ENCODE data around the gene TDRD15. TPM values are rescaled to one million over a fixed set of nuclear protein-coding genes. Genes with fewer than 3 reads are reported as not detected.

Gene TDRD15
- total RNA-seq, 1 donor from 2014 or later, result not detected

DNA sequence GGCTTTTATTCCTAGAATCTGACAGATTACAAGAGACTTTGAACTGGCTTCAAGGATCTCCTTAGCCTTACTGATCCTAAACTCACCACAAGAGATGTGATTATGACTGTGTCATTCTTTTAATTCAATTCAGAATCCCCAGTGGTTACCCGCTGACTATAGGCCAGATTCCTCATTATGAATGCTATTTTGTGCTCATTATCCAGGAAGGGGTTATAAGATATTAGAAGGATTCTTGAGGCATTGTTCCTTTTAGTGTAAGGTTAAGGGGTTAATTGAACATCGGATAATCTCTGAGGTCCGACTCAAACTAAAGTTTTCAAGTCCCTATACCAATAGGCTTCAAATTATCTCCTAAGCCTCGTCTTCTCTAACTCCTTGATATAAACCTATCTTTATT is 39.4 kb upstream of the TDRD15 start:
- no peaks in the 10 kb centered on the region for H3F3A ChIP-seq (ENCODE audit: low read depth)
- H3K4me1 ChIP-seq, result peaks cover 18% of the 10 kb centered on the region
- peaks cover 9% of the 10 kb centered on the region for H3K9me3 Mint-ChIP-seq
- peak; percentile 40 for DNase-seq (ENCODE audit: low spot score)
- no peak overlapping the region for H3K4me3 ChIP-seq
- no peak overlapping the region for H3K27ac Mint-ChIP-seq
- H3K27me3 ChIP-seq, result no peaks in the 10 kb centered on the region
- peaks cover 3% of the 10 kb centered on the region for H3K4me1 Mint-ChIP-seq
- H3K4me2 ChIP-seq, result peak overlapping the region; percentile 4
- no peaks in the 10 kb centered on the region for H3K79me2 ChIP-seq (ENCODE audit: low read depth)
- no peak overlapping the region for H3K27ac ChIP-seq
- H3K36me3 Mint-ChIP-seq, result no peaks in the 10 kb centered on the region
- no peak overlapping the region for H3K9ac ChIP-seq
- peaks cover 5% of the 10 kb centered on the region for H3K27me3 Mint-ChIP-seq (ENCODE audit: insufficient read depth, low read depth)
- H3K36me3 ChIP-seq, result no peaks in the 10 kb centered on the region
- TF ChIP-seq EZH2 (IDR thresholded peaks at IDR 0.05) (no peak), EZH2phosphoT487 (IDR thresholded peaks at IDR 0.05) (peak; percentile 39)
- no peak overlapping the region for H2AFZ ChIP-seq (replicated peaks)
- no peak overlapping the region for H3K4me3 Mint-ChIP-seq
- H4K20me1 ChIP-seq (ENCODE audit: low read depth), result no peaks in the 10 kb centered on the region
- no peaks in the 10 kb centered on the region for H3K9me3 ChIP-seq (ENCODE audit: low read depth)

DNA sequence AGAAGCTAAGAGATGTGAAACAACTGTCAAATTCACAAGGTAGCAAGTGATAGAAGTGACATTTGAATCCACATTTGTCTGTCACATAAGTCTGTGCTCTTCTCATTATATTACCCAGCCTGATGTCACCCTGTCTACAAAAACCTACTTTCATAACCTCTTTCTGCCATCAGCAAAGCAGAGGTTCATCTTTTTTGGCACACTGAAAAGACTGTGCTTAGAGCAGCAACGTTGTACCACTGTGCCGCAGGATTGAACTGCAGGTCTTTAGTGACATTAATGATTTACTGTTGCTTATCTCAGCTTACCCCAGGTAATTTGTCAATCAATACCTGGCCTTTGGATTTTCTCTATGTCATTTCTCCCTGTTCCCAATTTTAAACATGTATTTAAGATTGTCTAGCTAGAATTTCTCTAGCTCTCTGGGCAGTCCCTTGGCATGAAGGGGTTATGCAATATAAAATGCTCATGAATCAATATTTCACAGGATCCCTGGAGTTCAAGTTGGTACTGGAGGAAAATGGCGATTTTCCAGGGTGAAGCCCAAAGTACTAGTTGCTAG is 31.4 kb upstream of the TDRD15 start:
- no peak overlapping the region for H3K9ac ChIP-seq
- H3K27ac Mint-ChIP-seq, result no peak overlapping the region
- no peak overlapping the region for H3K4me3 ChIP-seq
- H4K20me1 ChIP-seq (ENCODE audit: low read depth), result no peaks in the 10 kb centered on the region
- no peaks in the 10 kb centered on the region for H3K9me3 ChIP-seq (ENCODE audit: low read depth)
- H2AFZ ChIP-seq (replicated peaks), result peak overlapping the region; percentile 9
- no peaks in the 10 kb centered on the region for H3K4me1 ChIP-seq
- no peak overlapping the region for H3K4me2 ChIP-seq
- H3K27me3 Mint-ChIP-seq (ENCODE audit: insufficient read depth, low read depth), result peaks cover 6% of the 10 kb centered on the region
- TF ChIP-seq EZH2phosphoT487 (IDR thresholded peaks at IDR 0.05) (no peak), EZH2 (IDR thresholded peaks at IDR 0.05) (no peak)
- TF ChIP-seq, protein P1, sequence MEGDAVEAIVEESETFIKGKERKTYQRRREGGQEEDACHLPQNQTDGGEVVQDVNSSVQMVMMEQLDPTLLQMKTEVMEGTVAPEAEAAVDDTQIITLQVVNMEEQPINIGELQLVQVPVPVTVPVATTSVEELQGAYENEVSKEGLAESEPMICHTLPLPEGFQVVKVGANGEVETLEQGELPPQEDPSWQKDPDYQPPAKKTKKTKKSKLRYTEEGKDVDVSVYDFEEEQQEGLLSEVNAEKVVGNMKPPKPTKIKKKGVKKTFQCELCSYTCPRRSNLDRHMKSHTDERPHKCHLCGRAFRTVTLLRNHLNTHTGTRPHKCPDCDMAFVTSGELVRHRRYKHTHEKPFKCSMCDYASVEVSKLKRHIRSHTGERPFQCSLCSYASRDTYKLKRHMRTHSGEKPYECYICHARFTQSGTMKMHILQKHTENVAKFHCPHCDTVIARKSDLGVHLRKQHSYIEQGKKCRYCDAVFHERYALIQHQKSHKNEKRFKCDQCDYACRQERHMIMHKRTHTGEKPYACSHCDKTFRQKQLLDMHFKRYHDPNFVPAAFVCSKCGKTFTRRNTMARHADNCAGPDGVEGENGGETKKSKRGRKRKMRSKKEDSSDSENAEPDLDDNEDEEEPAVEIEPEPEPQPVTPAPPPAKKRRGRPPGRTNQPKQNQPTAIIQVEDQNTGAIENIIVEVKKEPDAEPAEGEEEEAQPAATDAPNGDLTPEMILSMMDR (IDR thresholded peaks at IDR 0.05), result no peak
- H3K27me3 ChIP-seq, result no peaks in the 10 kb centered on the region
- no peak overlapping the region for H3K27ac ChIP-seq
- H3K4me1 Mint-ChIP-seq, result peaks cover 13% of the 10 kb centered on the region
- H3F3A ChIP-seq (ENCODE audit: low read depth), result no peaks in the 10 kb centered on the region
- H3K36me3 Mint-ChIP-seq, result no peaks in the 10 kb centered on the region
- H3K4me3 Mint-ChIP-seq, result no peak overlapping the region
- H3K9me3 Mint-ChIP-seq, result no peaks in the 10 kb centered on the region
- no peaks in the 10 kb centered on the region for H3K36me3 ChIP-seq
- no peak for DNase-seq (ENCODE audit: low spot score)
- no peaks in the 10 kb centered on the region for H3K79me2 ChIP-seq (ENCODE audit: low read depth)

- Mint-ChIP-seq H3K27me3 (ENCODE audit: insufficient read depth, low read depth) (peaks cover 2% of the 10 kb centered on the region), H3K9me3 (no peaks in the 10 kb centered on the region), H3K4me1 (peaks cover 20% of the 10 kb centered on the region), H3K36me3 (no peaks in the 10 kb centered on the region), H3K4me3 (no peak overlapping the region), H3K27ac (no peak overlapping the region)
- no peak overlapping the region for H3K9ac ChIP-seq
- H3K4me1 ChIP-seq, result no peaks in the 10 kb centered on the region
- no peaks in the 10 kb centered on the region for H3K9me3 ChIP-seq (ENCODE audit: low read depth)
- no peak overlapping the region for H3K27ac ChIP-seq
- no peak overlapping the region for H2AFZ ChIP-seq (replicated peaks)
- no peaks in the 10 kb centered on the region for H3K79me2 ChIP-seq (ENCODE audit: low read depth)
- H3F3A ChIP-seq (ENCODE audit: low read depth), result no peaks in the 10 kb centered on the region
- no peaks in the 10 kb centered on the region for H4K20me1 ChIP-seq (ENCODE audit: low read depth)
- no peak overlapping the region for H3K4me2 ChIP-seq
- H3K4me3 ChIP-seq, result no peak overlapping the region
- no peaks in the 10 kb centered on the region for H3K27me3 ChIP-seq
- TF ChIP-seq, protein P1 (IDR thresholded peaks at IDR 0.05), result no peak
- TF ChIP-seq EZH2phosphoT487 (IDR thresholded peaks at IDR 0.05) (no peak), EZH2 (IDR thresholded peaks at IDR 0.05) (no peak)
- H3K36me3 ChIP-seq, result no peaks in the 10 kb centered on the region
- DNase-seq (ENCODE audit: low spot score), result no peak
These were observed 28.6 kb upstream of the TDRD15 start for GRCh38 chr2:21095178-21095577.

DNA sequence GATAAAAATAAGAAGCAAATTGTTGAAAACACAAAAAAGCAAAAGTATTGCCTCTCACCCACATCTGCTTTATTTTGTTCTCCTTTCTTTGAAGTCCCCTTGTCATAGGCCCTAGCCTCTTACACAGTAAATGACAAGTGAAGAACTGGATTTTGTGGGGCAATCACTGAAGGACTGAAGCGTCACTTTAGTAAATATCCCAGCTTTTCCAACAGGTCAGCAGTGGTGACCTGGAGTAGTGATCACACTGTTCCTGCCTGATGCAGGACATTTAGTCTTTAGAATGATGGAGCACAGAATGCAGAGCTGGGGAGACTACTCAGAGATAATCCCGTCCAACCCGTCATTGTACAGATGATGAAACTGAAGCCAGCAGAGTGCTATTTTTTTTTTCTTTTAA is 28.1 kb upstream of the TDRD15 start:
- Histone ChIP-seq H3K4me3 (no peak overlapping the region), H3K27ac (no peak overlapping the region), H3F3A (ENCODE audit: low read depth) (no peaks in the 10 kb centered on the region), H3K79me2 (ENCODE audit: low read depth) (no peaks in the 10 kb centered on the region), H3K9ac (no peak overlapping the region), H3K4me2 (no peak overlapping the region), H3K9me3 (ENCODE audit: low read depth) (no peaks in the 10 kb centered on the region), H2AFZ (replicated peaks) (no peak overlapping the region), H3K4me1 (no peaks in the 10 kb centered on the region), H4K20me1 (ENCODE audit: low read depth) (no peaks in the 10 kb centered on the region), H3K36me3 (no peaks in the 10 kb centered on the region), H3K27me3 (no peaks in the 10 kb centered on the region)
- Mint-ChIP-seq H3K4me3 (no peak overlapping the region), H3K27ac (no peak overlapping the region), H3K9me3 (no peaks in the 10 kb centered on the region), H3K4me1 (peaks cover 20% of the 10 kb centered on the region), H3K27me3 (ENCODE audit: insufficient read depth, low read depth) (peaks cover 2% of the 10 kb centered on the region), H3K36me3 (no peaks in the 10 kb centered on the region)
- DNase-seq (ENCODE audit: low spot score), result no peak
- TF ChIP-seq EZH2 (IDR thresholded peaks at IDR 0.05), result no peak
- TF ChIP-seq, protein P1 (IDR thresholded peaks at IDR 0.05), result no peak
- TF ChIP-seq EZH2phosphoT487 (IDR thresholded peaks at IDR 0.05), result no peak
